AG08396 (cell line): ENCODE data around the gene KRT33A.
"Not testable (repeated sequence)": the region's sequence is repeated elsewhere in the genome, so short reads cannot be mapped to it uniquely, and the experiment has no call there.

Experiments
- DNase-seq: peaks from one replicate; pipeline ENCODE4 v3.0.0; 2012; ENCODE audit warnings: low spot score, mixed read lengths

KRT33A gene

DNA sequence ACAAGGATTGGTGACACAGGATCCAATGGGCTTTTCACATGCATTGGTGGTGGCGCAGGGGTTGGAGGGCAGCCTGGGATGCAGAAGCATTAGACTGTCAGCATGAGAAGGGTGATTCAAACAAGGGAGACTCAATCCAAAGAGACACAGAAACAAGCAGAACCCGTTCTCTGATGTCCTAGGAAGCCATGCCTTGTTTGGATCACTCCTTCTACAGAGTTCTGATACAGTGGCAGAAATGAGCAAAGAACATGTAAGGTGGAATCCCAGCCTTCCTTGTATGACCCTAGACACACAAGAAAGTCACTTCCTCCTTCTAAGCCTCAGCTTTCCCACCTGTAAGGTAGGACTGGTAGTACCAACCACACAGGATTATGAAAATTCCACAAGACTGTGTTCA, 13.3 kb upstream of the KRT33A start:
- DNase-seq, result no peak

GRCh38 chr17:41360296-41360995, 9.8 kb upstream of the KRT33A start:
- peak; percentile 28 for DNase-seq

GRCh38 chr17:41354536-41354935, 3.9 kb upstream of the KRT33A start:
- no peak for DNase-seq

DNA sequence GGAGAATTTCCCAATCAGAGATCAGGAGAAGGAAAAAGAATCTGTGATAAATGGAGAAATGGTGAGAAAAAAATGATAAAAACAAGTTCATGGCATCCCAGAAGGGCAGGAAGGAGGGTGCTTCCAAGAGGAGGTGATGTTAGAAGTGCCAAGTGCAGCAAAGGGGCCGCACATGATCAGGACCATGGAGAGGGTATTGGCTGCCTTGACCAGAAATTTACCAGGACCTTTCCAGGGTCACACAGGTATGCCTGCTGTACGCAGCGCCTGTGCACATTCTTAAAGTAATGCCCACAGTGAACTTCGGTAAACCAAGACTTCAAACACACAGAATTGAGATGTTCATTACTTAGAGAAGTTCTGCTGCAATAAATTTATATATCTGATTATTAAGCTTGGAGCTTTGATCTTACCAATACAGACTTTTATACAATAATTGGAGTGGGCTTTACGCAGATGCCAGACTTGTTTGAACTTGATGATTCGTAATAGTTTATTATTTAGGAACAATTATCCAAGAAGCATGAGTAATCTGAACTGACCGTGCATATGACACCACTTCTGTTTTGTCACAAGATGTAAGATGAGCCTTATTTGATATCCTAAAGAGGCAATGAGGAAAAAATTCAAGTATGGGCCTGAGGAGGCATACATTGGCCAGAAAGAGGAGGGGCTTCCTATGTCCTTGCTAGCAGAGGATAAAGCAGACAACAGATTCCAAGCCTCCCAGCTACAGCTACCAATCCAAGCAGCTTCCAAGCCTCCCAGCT, 2.2 kb upstream of the KRT33A start:
- DNase-seq, result no peak

DNA sequence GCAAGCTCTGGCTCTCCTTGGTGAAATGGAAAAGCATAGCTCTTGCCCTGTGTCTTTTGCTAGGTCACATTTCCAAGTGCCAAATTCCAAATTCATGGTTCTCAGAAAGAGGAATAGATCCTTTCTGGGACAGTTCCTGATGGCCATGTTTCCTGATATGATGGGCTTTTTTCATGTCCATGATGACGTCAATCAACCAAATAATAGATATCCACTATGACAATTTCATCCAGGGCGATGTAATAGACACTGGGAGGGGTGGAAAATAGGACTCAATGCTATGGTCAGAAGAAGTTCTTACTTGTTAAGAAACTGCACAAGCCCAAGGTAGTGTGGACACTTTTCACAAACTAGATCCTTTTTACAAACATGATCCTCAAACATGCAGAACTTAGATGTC, 549 bp upstream of the KRT33A start:
- no peak for DNase-seq

GRCh38 chr17:41347869-41348760, 2.5 kb downstream of the KRT33A start:
- no peak for DNase-seq

GRCh38 chr17:41346421-41346820, 4.2 kb downstream of the KRT33A start:
- not testable (repeated sequence) for DNase-seq

GRCh38 chr17:41345992-41346391, 4.6 kb downstream of the KRT33A start:
- no peak for DNase-seq

- no peak for DNase-seq
These were observed 7.6 kb downstream of the KRT33A start for GRCh38 chr17:41343029-41343428.

DNA sequence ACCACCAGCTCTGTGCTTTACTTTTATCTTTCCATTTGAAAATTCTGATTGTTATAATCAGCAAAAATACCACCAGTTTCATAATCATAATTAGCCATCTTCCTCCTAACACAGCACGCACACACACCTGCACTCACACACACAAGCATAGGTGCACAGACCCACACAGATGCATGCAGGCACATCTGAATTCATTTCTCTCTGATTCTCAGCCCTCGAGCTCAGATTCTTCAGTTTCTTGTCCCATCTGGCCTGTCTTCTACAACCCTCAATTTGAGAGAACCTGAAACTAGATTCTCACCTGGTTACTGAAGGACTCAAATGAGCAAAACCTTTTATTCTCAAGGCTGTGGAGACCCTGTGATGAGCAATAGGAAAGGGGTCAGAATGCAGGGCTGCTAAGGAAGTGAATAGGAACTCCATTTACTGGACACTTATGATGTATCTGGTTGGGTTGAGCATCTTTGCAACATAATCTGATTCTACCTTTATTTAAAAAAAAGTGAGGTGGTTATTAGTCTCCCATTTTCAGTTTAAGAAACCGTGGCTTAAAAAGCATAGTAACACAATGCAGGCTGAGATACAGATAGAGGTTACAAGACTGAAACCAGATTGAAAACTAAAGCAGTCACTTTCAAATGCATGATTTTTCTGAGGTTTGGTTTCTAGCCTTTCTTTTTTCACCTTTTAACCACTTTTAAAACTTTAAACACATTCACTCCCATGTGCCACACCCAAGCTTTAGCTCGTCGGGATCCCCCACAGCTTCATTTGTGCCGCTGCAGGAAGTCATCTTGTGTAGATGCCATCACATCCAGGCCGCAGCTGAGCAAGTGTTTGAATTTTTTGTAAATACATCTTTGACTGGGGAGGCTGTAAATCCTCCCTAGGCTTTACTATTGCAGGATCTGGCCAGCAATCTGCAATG, 9.4 kb downstream of the KRT33A start:
- no peak for DNase-seq

DNA sequence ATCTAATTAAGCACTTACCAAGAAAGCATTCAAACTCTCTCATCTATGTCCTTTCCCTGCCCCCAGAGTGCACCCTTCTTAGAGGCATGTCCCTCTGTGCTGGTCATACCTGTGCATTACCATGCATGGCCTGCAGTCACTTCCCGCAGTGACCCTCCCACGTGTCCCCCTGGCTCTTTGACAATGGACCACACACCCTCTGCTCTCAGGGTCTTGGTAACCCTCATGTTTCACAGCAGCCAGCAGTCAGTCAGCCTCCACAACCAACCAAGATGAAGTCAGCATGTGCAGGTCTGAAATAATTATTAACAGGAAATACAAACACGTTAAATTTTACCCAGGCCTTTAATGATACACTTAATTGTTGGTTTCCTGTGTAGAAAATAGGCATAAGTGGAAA, 10.1 kb downstream of the KRT33A start:
- no peak for DNase-seq

DNA sequence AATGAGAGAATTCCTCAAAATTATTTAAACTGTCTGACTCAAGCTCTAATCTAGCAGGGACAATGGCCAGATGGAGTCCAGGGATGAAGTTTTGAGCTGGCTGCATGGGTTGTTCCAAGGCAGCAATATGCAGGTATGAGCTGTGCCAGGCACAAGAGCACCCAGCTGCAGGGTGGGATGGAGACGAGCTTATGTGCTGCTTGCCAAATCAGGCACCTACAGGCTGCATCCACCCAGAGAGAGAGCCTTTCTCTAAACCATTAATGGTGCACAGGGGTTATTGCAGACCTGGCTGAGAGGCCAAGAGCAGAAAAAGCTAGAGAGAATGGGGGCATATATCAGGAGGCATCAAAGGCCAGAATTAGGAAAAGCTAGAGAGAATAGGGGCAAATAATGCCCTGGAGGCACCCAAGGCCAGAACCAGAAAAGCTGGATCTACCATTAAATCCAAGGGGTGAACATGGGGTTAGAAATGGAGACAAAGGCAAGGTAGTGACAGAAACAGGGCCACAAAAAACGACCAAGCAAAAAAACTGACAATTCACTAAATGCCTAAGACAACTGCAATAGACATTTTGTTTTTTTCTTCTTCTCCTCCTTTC, 11.0 kb downstream of the KRT33A start:
- no peak for DNase-seq

GRCh38 chr17:41338961-41339485, 11.6 kb downstream of the KRT33A start:
- no peak for DNase-seq

DNA sequence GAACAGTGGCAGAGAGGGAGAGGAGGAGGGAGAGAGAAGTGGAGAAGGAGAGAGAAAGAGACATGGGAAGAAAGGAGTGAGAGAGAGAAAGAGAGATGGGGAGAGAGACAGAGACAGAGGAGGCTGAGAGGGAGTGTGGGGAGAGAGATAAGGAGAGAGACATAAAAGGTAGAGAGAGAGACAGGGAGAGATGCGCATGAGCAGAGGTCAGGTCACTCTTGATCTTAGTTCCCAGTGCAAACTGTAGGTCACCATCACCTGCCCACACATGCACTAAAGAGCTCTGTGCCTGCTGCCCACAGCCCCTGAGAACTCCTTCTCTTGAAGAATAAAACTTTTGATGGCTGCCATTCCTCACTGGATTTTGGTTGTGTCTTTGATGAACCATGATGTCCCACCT, 14.9 kb downstream of the KRT33A start:
- no peak for DNase-seq

DNA sequence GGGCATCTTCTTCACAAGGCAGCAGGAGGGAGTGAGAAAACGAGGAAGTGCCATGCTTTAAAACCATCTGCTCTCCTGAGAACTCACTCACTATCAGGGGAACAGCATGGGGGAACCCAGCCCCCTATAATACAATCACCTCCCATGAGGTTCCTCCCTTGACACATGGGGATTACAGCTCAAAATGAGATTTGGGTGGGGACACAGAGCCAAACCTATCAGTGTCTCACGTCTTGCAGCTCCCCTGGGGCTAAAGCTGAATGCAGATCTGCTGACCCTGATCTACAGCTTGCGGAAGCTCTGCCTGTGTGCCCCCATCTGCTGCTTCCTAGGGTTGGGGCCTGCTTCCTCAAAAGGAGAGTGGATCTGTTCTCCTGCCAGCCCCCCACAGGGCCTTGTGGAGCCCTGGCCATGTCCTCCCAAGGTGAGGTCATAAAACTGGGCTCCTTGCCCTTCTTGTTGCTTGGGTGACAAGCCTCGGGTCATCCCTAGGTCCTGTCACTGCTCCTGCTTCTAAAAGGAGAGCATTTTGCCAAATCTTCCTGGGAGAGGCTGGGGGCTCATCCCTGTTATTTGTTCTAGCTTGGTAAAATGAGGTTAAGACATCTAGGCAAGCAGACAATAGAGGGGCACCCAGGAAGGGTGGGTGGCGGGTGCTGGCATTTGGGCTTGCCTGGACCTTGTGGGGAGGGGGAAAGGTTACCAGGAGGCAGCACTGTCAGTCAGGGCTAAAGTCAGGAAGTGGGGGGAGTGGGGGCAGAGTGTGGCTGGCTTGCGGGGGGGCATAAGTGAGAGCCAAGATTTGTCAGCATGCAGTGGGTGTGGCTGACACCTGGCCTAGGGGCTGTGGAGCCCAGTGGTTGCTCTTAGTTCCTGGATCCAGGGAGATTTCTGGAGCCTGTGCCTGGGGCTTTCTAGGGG, 16.0 kb downstream of the KRT33A start:
- DNase-seq, result no peak

GRCh38 chr17:41333836-41334235, 16.8 kb downstream of the KRT33A start:
- DNase-seq, result no peak

DNA sequence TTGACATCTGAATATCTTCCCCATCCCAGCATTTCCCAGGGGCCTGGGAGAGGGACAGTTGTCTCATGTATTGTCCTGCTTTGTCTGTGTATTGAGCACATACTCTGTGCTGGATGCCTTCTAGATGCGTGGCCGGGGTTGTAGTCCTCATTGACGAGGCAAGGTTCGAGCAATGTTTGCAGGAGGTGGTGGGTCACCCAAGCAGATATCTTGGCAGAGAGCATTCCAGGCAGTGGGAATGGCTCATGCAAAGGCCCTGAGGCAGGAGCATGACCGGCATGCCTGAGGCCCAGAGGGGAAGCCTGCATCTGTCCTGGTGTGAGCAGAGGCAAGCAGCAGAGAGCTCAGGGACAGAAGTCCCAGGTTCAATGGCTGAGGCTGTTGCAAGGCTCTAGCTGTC, 17.5 kb downstream of the KRT33A start:
- DNase-seq, result no peak

GRCh38 chr17:41332239-41332638, 18.4 kb downstream of the KRT33A start:
- DNase-seq, result no peak

DNA sequence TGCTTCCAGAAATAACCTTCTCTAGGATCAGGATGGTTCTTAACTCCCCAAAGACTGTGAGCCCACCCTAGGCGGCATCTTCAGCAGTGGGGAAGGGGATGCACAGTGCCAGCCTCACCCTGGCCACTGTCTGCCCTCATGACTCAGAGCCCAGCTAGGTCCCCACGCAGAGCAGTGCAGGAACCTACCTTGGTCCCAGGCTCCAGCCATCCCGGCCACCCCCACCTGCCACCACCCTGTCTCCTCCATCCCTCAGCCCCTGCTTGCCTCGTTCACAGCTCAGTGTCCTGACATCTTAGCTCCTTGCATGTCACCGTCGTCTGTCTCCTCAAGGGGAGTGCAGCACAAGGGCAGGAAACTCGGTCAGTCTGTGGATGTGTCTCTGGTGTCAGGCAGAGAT, 19.0 kb downstream of the KRT33A start:
- DNase-seq, result no peak
